Prostate gland (tissue), 2 donors: Measurements from ENCODE around the gene UBE2E1. TPM values are rescaled to one million over a fixed set of nuclear protein-coding genes. Genes with fewer than 3 reads are reported as not detected.

Experiments used
- DNase-seq: peaks from one replicate; pipeline ENCODE4 v3.0.0-alpha.2; 2019; ENCODE audit warnings: low spot score
- H3K27ac ChIP-seq, 2 donors: fragments of 200-600 bp; sonication (generic); 2 replicates each; pipeline ENCODE4 v1.5.1; 2017 to 2019
- H3K27me3 ChIP-seq: fragments of 200-600 bp; sonication (generic); replicated peaks from 2 replicates; pipeline ENCODE4 v1.5.1; 2019; ENCODE audit not compliant: insufficient read depth
- H3K36me3 ChIP-seq, 2 donors: fragments of 200-600 bp; sonication (generic); 1 replicate in 1 of 2; 2 replicates in 1 of 2; pipeline versions ENCODE4 v1.5.1 to v1.8.1; 2017 to 2019
- H3K4me1 ChIP-seq: fragments of 200-600 bp; sonication (generic); replicated peaks from 2 replicates; pipeline ENCODE4 v1.5.1; 2019
- H3K4me3 ChIP-seq, 2 donors: fragments of 200-600 bp; sonication (generic); 2 replicates each; pipeline ENCODE4 v1.5.1; 2017 to 2019
- H3K9me3 ChIP-seq: fragments of 200-600 bp; sonication (generic); 2 replicates; pipeline ENCODE4 v1.5.1; 2017
- CTCF ChIP-seq, 4 experiments: fragments of 200-600 bp in 2 of 4; fragments of 450-650 bp in 2 of 4; sonication (generic) in 2 of 4; IDR thresholded peaks; 1 replicate in 3 of 4; 2 replicates in 1 of 4; pipeline ENCODE4 v1.5.1; 2016 to 2019; ENCODE audit warnings: antibody characterized with exemption in 4 of 4, mild to moderate bottlenecking in 2 of 4, moderate library complexity in 2 of 4
- POLR2A ChIP-seq: fragments of 450-650 bp; IDR thresholded peaks from one replicate; pipeline ENCODE4 v1.6.1; 2016; ENCODE audit warnings: antibody characterized with exemption, mild to moderate bottlenecking
- POLR2AphosphoS5 ChIP-seq: sonication (generic); formaldehyde crosslinking; IDR thresholded peaks from one replicate; pipeline ENCODE4 v1.6.1; 2017; ENCODE audit warnings: antibody characterized with exemption
- WGBS: methylation state at CpG from one replicate; pipeline ENCODE4 v1.1.5; 2018; 5-methylcytosine and 5-hydroxymethylcytosine counted together
- intact Hi-C: fragments of 100-400 bp; cut with DNase I; formaldehyde crosslinking; loops from one replicate; pipeline ENCODE4 v1.14.2; 2022
- total RNA-seq, 2 donors: library from RNA; depleted of rRNA; stranded (reverse); fragments of >200 nt; gene quantifications; one replicate each; pipeline ENCODE4 v1.1.0, GENCODE V29; 2016

The UBE2E1 gene
- total RNA-seq, 2 donors from 2014 or later, result 77.8 to 92.1 TPM

GRCh38 chr3:23760871-23761373, 44.8 kb upstream of the UBE2E1 start:
- DNase-seq, result no peak
- TF ChIP-seq POLR2AphosphoS5 (no peak), POLR2A (no peak), CTCF (IDR thresholded peaks at IDR 0.05) (no peak)
- 90% methylated on average over 7 of the region's 7 CpGs for WGBS
- H3K4me1 ChIP-seq, result no peaks in the 10 kb centered on the region
- H3K27ac ChIP-seq, result no peak overlapping the region
- H3K4me3 ChIP-seq, result no peak overlapping the region
- intact Hi-C loops, result no loop called here
- H3K9me3 ChIP-seq, result no peaks in the 10 kb centered on the region
- no peaks in the 10 kb centered on the region for H3K36me3 ChIP-seq
- no peaks in the 10 kb centered on the region for H3K27me3 ChIP-seq

GRCh38 chr3:23761440-23761896, 44.3 kb upstream of the UBE2E1 start:
- Histone ChIP-seq H3K27me3 (no peaks in the 10 kb centered on the region), H3K27ac (no peak overlapping the region), H3K9me3 (no peaks in the 10 kb centered on the region), H3K4me1 (no peaks in the 10 kb centered on the region), H3K4me3 (no peak overlapping the region), H3K36me3 (no peaks in the 10 kb centered on the region)
- no peak for DNase-seq
- intact Hi-C loops, result no loop called here
- TF ChIP-seq POLR2AphosphoS5, result no peak
- no peak for TF ChIP-seq POLR2A
- no peak for TF ChIP-seq CTCF (IDR thresholded peaks at IDR 0.05)
- WGBS, result 60% methylated on average over 2 of the region's 2 CpGs

GRCh38 chr3:23762214-23762613, 43.5 kb upstream of the UBE2E1 start:
- H3K9me3 ChIP-seq, result no peaks in the 10 kb centered on the region
- WGBS, result 92% methylated on average over 7 of the region's 7 CpGs
- no peak overlapping the region for H3K27ac ChIP-seq
- no peaks in the 10 kb centered on the region for H3K4me1 ChIP-seq
- DNase-seq, result no peak
- no peak for TF ChIP-seq CTCF (IDR thresholded peaks at IDR 0.05)
- TF ChIP-seq POLR2AphosphoS5, result no peak
- TF ChIP-seq POLR2A, result no peak
- H3K27me3 ChIP-seq, result no peaks in the 10 kb centered on the region
- no peak overlapping the region for H3K4me3 ChIP-seq
- H3K36me3 ChIP-seq, result no peaks in the 10 kb centered on the region
- intact Hi-C loops, result no loop called here

- H3K4me3 ChIP-seq, result no peak overlapping the region
- intact Hi-C loops, result no loop called here
- H3K27ac ChIP-seq, result no peak overlapping the region
- no peaks in the 10 kb centered on the region for H3K36me3 ChIP-seq
- no peaks in the 10 kb centered on the region for H3K27me3 ChIP-seq
- no peak for DNase-seq
- TF ChIP-seq POLR2AphosphoS5 (no peak), CTCF (IDR thresholded peaks at IDR 0.05) (no peak), POLR2A (no peak)
- H3K9me3 ChIP-seq, result no peaks in the 10 kb centered on the region
- 34% methylated on average over 12 of the region's 12 CpGs for WGBS
- no peaks in the 10 kb centered on the region for H3K4me1 ChIP-seq
Measured at GRCh38 chr3:23762759-23763477, 42.8 kb upstream of the UBE2E1 start.

GRCh38 chr3:23764407-23764806, 41.3 kb upstream of the UBE2E1 start:
- intact Hi-C loops, result no loop called here
- Histone ChIP-seq H3K36me3 (no peaks in the 10 kb centered on the region), H3K27me3 (no peaks in the 10 kb centered on the region), H3K9me3 (no peaks in the 10 kb centered on the region), H3K27ac (no peak overlapping the region), H3K4me1 (no peaks in the 10 kb centered on the region), H3K4me3 (no peak overlapping the region)
- WGBS, result 100% methylated on average over 1 of the region's 1 CpG
- DNase-seq, result no peak
- no peak for TF ChIP-seq POLR2AphosphoS5
- TF ChIP-seq POLR2A, result no peak
- no peak for TF ChIP-seq CTCF (IDR thresholded peaks at IDR 0.05)
